Measurements from ENCODE around the gene ATP9B.

The ATP9B gene

DNA sequence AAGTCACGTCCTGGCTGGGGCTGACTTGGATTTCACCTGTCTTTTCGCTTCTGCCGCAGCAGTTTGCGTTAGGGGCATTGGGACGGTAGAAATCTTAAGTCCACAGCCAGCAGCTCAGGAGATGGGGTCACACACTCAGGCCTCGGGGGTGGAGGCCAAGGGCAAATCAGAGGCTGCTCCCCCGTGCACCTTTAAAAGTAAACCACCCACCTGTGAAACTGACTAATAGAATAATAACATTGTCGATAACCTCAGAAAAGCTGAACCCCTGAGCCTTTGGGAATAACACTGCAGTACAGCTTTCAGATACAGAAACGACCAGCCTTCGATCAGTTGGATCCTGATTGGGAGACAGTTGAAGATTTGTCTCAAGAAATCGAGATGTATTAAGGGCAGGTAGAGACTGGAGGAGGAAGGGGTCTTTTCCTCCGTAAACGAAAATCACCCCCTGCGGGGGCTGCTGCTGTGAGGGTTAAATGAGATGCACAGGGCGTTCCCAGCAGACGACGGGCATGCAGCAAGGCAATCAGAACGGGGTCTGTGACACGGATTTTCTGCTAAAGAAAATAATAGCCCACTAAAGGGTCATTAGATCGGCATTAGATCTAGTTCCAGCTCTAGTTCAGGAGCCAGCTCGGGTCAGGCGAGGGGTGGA is 310.2 kb downstream of the ATP9B start:
- TF ChIP-seq, protein P1, sequence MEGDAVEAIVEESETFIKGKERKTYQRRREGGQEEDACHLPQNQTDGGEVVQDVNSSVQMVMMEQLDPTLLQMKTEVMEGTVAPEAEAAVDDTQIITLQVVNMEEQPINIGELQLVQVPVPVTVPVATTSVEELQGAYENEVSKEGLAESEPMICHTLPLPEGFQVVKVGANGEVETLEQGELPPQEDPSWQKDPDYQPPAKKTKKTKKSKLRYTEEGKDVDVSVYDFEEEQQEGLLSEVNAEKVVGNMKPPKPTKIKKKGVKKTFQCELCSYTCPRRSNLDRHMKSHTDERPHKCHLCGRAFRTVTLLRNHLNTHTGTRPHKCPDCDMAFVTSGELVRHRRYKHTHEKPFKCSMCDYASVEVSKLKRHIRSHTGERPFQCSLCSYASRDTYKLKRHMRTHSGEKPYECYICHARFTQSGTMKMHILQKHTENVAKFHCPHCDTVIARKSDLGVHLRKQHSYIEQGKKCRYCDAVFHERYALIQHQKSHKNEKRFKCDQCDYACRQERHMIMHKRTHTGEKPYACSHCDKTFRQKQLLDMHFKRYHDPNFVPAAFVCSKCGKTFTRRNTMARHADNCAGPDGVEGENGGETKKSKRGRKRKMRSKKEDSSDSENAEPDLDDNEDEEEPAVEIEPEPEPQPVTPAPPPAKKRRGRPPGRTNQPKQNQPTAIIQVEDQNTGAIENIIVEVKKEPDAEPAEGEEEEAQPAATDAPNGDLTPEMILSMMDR (IDR thresholded peaks at IDR 0.05; ENCODE audit: borderline replicate concordance, insufficient read depth, low read depth, low read length) = no peak
- no peak overlapping the region for H3K4me3 ChIP-seq (ENCODE audit: low read depth, low read length)

DNA sequence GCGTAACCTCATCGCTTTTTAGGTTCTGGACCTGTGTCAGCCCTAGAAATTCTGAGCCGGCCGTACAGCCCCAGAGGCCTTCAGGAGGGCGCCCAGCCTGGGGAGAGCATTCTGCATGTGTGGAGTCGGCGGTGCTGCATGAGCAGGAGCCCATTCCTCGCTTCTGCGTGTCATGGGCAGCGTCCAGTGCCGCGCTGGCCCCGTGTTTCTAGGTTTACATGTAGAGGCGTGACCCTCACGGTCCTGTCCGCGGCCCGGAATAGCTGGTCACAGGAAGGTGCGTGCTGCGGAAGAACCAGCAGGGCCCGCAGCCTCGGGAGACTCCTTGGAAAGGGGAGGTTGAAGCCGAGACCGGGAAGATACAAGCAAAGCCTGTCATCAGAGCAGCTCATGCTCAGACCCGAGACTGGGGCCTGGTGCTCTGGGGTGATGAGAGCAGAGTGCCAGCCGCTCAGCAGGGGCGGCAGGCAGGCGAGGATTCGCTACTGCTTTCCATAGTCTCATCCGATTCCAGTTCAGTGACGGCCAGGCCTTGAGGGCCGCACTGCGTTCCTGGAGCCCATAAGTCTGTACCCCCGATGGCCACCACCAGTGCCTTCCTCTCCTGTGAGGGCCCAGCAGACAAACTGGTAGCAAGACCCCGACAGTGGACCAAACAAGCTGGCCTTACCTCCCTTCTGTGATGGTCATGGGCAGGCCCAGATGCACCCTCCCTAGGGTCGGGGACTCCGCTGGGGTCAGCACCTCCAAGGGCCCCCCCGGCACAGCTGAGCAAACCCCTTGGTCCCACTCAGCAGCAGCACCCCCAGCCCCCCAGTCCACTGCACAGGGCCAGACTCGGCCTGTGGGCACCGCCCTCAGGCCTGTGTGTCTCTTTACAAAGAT is 311.0 kb downstream of the ATP9B start:
- TF ChIP-seq, protein P1 (IDR thresholded peaks at IDR 0.05; ENCODE audit: borderline replicate concordance, insufficient read depth, low read depth, low read length) = no peak
- H3K4me3 ChIP-seq (ENCODE audit: low read depth, low read length) = no peak overlapping the region

DNA sequence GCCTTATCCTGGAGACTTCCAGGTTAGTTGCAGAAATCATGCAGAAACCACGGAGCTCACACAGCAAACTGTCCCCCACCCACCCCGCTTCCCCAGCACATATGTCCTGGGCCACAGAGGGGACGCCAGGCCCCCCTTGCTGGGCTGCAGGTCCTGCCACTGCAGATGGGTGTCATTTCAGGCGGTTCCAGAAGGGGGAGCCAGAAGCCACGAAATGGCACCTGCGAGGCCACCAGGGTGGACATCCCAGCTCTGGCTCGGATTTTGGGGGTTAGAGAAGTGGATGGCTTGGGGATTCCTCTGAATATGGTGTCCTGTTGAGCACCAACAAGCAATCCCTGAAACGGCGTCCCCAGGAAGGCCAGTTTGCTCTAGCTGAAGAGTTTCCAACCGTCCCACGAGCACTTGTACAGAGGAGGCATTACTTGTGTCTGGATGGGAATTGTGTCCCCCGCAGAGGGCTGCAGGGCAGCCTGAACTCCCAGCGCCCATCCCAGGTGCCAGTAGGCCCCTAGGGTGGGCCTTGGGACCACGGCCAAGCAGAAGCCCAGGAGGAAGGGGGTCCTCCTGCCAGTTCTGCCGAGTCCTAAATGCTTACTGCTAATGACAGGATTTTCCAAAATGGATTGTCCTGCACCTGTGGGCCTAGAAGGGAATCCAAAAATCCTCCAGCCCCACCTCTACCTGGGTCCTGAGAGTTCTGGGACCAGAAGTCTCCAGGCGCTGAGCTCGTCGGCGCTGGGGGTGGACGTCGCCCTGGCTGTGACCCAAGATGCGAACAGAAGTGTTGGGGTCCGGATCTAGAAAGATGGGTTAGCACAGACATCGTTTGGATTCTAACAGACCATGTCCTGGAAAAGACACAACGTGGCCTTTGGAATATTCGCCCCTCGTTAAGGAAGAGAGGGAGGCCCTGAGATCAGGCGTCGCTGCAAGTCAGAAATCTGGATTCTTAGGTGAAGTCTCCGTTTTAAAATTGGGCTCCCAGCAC is 311.9 kb downstream of the ATP9B start:
- H3K4me3 ChIP-seq (ENCODE audit: low read depth, low read length) = no peak overlapping the region
- TF ChIP-seq, protein P1 (IDR thresholded peaks at IDR 0.05; ENCODE audit: borderline replicate concordance, insufficient read depth, low read depth, low read length) = peak; percentile 86

DNA sequence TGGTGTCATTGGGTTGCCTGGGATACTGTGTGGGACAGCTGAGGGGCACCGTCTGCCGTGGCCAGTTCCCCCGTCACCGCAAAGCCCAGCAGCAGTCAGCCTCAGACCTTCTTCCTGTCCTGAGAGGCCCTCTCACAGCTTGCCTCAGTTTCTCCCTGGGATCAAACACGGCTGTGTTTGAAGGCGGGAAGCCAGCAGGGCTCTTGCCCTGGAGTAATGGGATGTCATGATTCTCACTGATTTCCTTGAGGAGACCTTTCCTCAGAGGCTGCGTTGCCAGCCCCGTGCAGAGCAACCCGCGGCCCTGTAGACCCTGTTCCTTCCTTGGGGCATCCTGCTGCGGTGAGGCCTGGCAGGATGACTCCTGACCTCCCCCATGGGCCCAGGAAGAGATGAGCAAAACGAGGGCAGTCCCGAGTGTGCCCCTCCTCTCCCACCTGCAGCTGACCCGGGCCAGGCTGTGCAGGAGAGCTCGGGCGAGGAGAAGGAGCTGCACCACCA is 312.7 kb downstream of the ATP9B start:
- TF ChIP-seq, protein P1 (IDR thresholded peaks at IDR 0.05; ENCODE audit: borderline replicate concordance, insufficient read depth, low read depth, low read length) = no peak
- no peak overlapping the region for H3K4me3 ChIP-seq (ENCODE audit: low read depth, low read length)

DNA sequence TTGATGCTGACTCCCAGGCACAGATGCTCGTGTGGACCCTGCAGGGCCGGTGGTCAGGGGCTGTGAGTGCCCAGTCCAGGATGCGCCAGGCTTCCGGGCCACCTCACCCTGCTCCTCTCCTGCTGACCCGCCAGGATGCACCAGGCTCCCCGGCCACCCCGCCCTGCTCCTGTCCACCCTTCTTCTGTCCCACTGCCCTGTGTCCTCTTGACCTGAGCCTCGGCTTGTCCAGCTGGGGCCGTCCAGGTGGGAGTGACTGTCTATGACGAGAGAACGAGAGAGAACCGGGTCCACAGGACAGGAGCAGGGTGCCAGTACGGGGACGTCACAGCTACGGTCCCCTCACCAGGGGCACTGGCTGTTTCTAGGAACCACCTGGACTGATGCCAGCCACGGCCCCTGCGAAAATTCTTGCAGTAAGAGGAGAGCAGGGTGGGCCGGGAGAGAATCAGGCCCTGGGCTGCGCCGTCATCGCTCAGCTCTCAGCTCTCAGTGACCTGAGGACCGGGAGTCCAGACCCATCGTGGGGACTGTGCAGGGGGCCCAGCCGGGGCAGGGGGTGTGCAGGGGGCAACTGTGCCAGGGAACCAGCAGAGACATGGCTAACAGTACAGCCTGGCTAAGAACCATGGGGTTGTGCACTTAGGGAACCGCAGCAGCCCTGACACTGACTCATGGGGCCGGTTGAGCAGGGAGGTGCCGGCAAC is 313.6 kb downstream of the ATP9B start:
- TF ChIP-seq, protein P1 (IDR thresholded peaks at IDR 0.05; ENCODE audit: borderline replicate concordance, insufficient read depth, low read depth, low read length) = no peak
- H3K4me3 ChIP-seq (ENCODE audit: low read depth, low read length) = no peak overlapping the region

DNA sequence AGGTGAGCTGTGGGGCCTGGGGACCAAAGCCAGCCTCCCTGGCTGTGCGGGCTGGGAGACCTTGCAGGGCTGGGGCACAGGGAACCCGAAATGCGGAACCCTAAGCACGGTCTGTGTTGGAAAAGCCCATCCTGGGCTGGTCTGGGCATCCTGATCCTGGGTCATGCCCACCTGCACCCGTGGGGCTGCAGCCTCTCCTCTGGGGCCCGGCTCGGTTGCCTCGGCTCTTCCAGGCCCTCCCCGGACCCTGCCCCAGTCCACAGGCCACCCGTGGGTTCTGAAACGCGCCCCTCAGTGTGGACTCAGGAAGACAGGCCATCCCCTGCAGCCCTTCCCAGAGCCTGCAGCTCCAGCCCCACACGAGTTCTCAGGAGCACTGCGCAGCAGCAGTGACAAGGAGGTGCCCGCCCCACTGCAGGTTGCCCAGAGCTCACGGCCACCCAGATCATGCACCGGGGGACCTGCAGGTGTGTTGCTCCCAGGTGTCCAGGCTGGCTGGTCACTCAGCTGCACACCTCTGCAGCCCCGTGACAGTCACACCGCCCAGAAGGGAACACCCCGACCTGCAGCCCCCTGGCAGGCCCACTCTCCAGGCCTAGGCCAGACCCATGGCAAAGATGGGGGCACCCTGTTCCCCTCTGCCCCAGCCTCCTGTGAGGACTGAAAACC is 314.3 kb downstream of the ATP9B start:
- H3K4me3 ChIP-seq (ENCODE audit: low read depth, low read length) = no peak overlapping the region
- TF ChIP-seq, protein P1 (IDR thresholded peaks at IDR 0.05; ENCODE audit: borderline replicate concordance, insufficient read depth, low read depth, low read length) = no peak
